GM23338 (cell line): ENCODE data around the gene GEN1. TPM values are rescaled to one million over a fixed set of nuclear protein-coding genes. Genes with fewer than 3 reads are reported as not detected.

ENCODE experiments used
- ATAC-seq: fragments of 200-7000 bp; cut with Tn5 transposase; 3 replicates; pipeline ENCODE4 v1.9.1; 2020
- DNase-seq: peaks from one replicate; pipeline ENCODE4 v3.0.0-alpha.2; 2015; ENCODE audit warnings: low spot score
- H2AFZ ChIP-seq: fragments of 200-600 bp; sonication (generic); 2 replicates; pipeline ENCODE4 v1.8.0; 2016; ENCODE audit warnings: antibody characterized with exemption, mild to moderate bottlenecking, moderate library complexity
- H3F3A ChIP-seq: fragments of 200-600 bp; sonication (generic); replicated peaks from 2 replicates; pipeline ENCODE4 v1.8.0; 2017; ENCODE audit warnings: antibody characterized with exemption, mixed run types, low read depth
- H3K27ac ChIP-seq: fragments of 200-600 bp; sonication (generic); 2 replicates; pipeline ENCODE4 v1.6.1; 2016; ENCODE audit warnings: low read depth
- H3K27me3 ChIP-seq: fragments of 200-600 bp; sonication (generic); 2 replicates; pipeline ENCODE4 v1.8.0; 2016; ENCODE audit warnings: mild to moderate bottlenecking, mixed run types, moderate library complexity; ENCODE audit not compliant: insufficient read depth
- H3K36me3 ChIP-seq: fragments of 200-600 bp; sonication (generic); 2 replicates; pipeline ENCODE4 v1.8.0; 2016; ENCODE audit warnings: mild to moderate bottlenecking; ENCODE audit not compliant: insufficient read depth
- H3K4me1 ChIP-seq: fragments of 200-600 bp; sonication (generic); 2 replicates; pipeline ENCODE4 v1.8.0; 2016; ENCODE audit warnings: mild to moderate bottlenecking, moderate library complexity; ENCODE audit not compliant: insufficient read depth
- H3K4me2 ChIP-seq: fragments of 200-600 bp; sonication (generic); 2 replicates; pipeline ENCODE4 v1.7.1; 2017; ENCODE audit warnings: mixed run types
- H3K4me3 ChIP-seq: fragments of 200-600 bp; sonication (generic); 2 replicates; pipeline ENCODE4 v1.6.1; 2016; ENCODE audit warnings: mixed run types
- H3K79me2 ChIP-seq: fragments of 200-600 bp; sonication (generic); replicated peaks from 2 replicates; pipeline ENCODE4 v1.8.0; 2017; ENCODE audit warnings: mild to moderate bottlenecking; ENCODE audit not compliant: insufficient read depth
- H3K9me2 ChIP-seq: fragments of 200-600 bp; sonication (generic); 2 replicates; pipeline ENCODE4 v1.8.0; 2017; ENCODE audit not compliant: insufficient read depth
- H4K20me1 ChIP-seq: fragments of 200-600 bp; sonication (generic); replicated peaks from 2 replicates; pipeline ENCODE4 v1.8.0; 2017; ENCODE audit warnings: mild to moderate bottlenecking; ENCODE audit not compliant: insufficient read depth
- H3K27ac Mint-ChIP-seq: 2 replicates; pipeline ENCODE4 v1.8.0; 2020; ENCODE audit warnings: inconsistent platforms, mild to moderate bottlenecking, moderate library complexity, mixed read lengths
- H3K27me3 Mint-ChIP-seq: 3 replicates; pipeline ENCODE4 v1.8.0; 2022; ENCODE audit warnings: low read depth, mild to moderate bottlenecking, moderate library complexity, mixed read lengths, inconsistent platforms; ENCODE audit not compliant: insufficient read depth, poor library complexity
- H3K36me3 Mint-ChIP-seq: 3 replicates; pipeline ENCODE4 v1.8.0; 2021; ENCODE audit warnings: low read depth, mild to moderate bottlenecking, inconsistent platforms, moderate library complexity, mixed read lengths
- H3K4me1 Mint-ChIP-seq: 3 replicates; pipeline ENCODE4 v1.8.0; 2020; ENCODE audit warnings: mild to moderate bottlenecking, inconsistent platforms, mixed read lengths
- H3K4me3 Mint-ChIP-seq: 3 replicates; pipeline ENCODE4 v1.8.0; 2021; ENCODE audit warnings: moderate library complexity, mild to moderate bottlenecking, inconsistent platforms, mixed read lengths
- H3K9me3 Mint-ChIP-seq: 3 replicates; pipeline ENCODE4 v1.8.0; 2020; ENCODE audit warnings: moderate library complexity, mild to moderate bottlenecking, inconsistent platforms, mixed read lengths
- CREB1 ChIP-seq: fragments of 250-450 bp; sonication (Bioruptor Pico); IDR thresholded peaks from 2 replicates; pipeline ENCODE4 v1.5.0; 2020; ENCODE audit warnings: low read depth, mild to moderate bottlenecking, moderate library complexity
- CTCF ChIP-seq, 2 experiments: fragments of 200-600 bp in 1 of 2; sonication (generic) in 1 of 2; conservative IDR thresholded peaks; 2 replicates each; pipeline versions ENCODE4 v1.5.1 to v1.6.1; 2016 to 2017; ENCODE audit warnings: antibody characterized with exemption in 2 of 2, low read depth in 2 of 2, mild to moderate bottlenecking in 2 of 2, moderate library complexity in 1 of 2
- ETS1 ChIP-seq: IDR thresholded peaks from 2 replicates; pipeline ENCODE4 v1.6.1; 2016; ENCODE audit warnings: antibody characterized with exemption
- EZH2 ChIP-seq: fragments of 200-600 bp; sonication (generic); IDR thresholded peaks from one replicate; pipeline ENCODE4 v1.8.0; 2017; ENCODE audit warnings: antibody characterized with exemption, mild to moderate bottlenecking, low read depth; ENCODE audit not compliant: unreplicated experiment
- EZH2phosphoT487 ChIP-seq: fragments of 200-600 bp; sonication (generic); IDR thresholded peaks from one replicate; pipeline ENCODE4 v1.8.1; 2018; ENCODE audit warnings: antibody characterized with exemption; ENCODE audit not compliant: unreplicated experiment
- JUNB ChIP-seq: IDR thresholded peaks from one replicate; pipeline ENCODE4 v1.6.1; 2016; ENCODE audit warnings: antibody characterized with exemption; ENCODE audit not compliant: unreplicated experiment
- NANOG ChIP-seq: IDR thresholded peaks from 2 replicates; pipeline ENCODE4 v1.6.1; 2016; ENCODE audit warnings: antibody characterized with exemption, borderline replicate concordance
- POLR2AphosphoS5 ChIP-seq: IDR thresholded peaks from 2 replicates; pipeline ENCODE4 v1.6.1; 2016; ENCODE audit warnings: antibody characterized with exemption, low read depth
- REST ChIP-seq: IDR thresholded peaks from one replicate; pipeline ENCODE4 v1.6.1; 2018; ENCODE audit warnings: antibody characterized with exemption; ENCODE audit not compliant: unreplicated experiment
- STAT1 ChIP-seq: IDR thresholded peaks from one replicate; pipeline ENCODE4 v1.6.1; 2016; ENCODE audit warnings: antibody characterized with exemption; ENCODE audit not compliant: unreplicated experiment
- ZNF114 ChIP-seq: fragments of 250-450 bp; sonication (Bioruptor Pico); IDR thresholded peaks from 2 replicates; pipeline ENCODE4 v1.5.0; 2020; ENCODE audit warnings: mild to moderate bottlenecking, moderate library complexity
- ZNF331 ChIP-seq: fragments of 250-450 bp; sonication (Bioruptor Pico); IDR thresholded peaks from 2 replicates; pipeline ENCODE4 v1.5.0; 2020; ENCODE audit warnings: low read depth, mild to moderate bottlenecking, moderate library complexity
- ZNF462 ChIP-seq: fragments of 250-450 bp; sonication (Bioruptor Pico); IDR thresholded peaks from 2 replicates; pipeline ENCODE4 v1.5.0; 2020; ENCODE audit warnings: mild to moderate bottlenecking, moderate library complexity
- polyA plus RNA-seq: library from polyadenylated mRNA; unstranded; fragments of >200 nt; fragmentation: Nextera tagmentation; extraction: Ambion mirVana; gene quantifications from 2 replicates; pipeline ENCODE4 v1.2.1, GENCODE V29; 2016
- total RNA-seq: library from RNA; depleted of rRNA; stranded (reverse); fragments of >200 nt; shearing (Covaris generic); gene quantifications from 2 replicates; pipeline ENCODE4 v1.2.3, GENCODE V29; 2014

Gene GEN1
- total and polyA plus RNA-seq, 2 experiments from 2014 or later: 14.2 to 43.3 TPM

GRCh38 chr2:17813010-17813741, 59.2 kb downstream of the GEN1 start:
- H3K36me3 ChIP-seq: no peaks in the 10 kb centered on the region
- H3K4me3 Mint-ChIP-seq: no peak overlapping the region

More at GRCh38 chr2:17813010-17813741, 59.2 kb downstream of the GEN1 start:
- Histone ChIP-seq H2AFZ (peak overlapping the region; percentile 43; the same call in 1 of the 2 replicates), H3K27me3 (no peaks in the 10 kb centered on the region), H3K27ac (no peak overlapping the region), H3K4me3 (no peak overlapping the region), H3K9me2 (0 out of 2 replicates have a peak, but pooled peaks cover 4% of the 10 kb centered on the region), H3K4me2 (no peak overlapping the region), H3K4me1 (peaks cover 6% of the 10 kb centered on the region; the same call in 1 of the 2 replicates), H3F3A (no peaks in the 10 kb centered on the region), H4K20me1 (no peaks in the 10 kb centered on the region), H3K79me2 (no peaks in the 10 kb centered on the region)
- ATAC-seq (no peak), DNase-seq (no peak)
- TF ChIP-seq ZNF462 (CRISPR knock-in tag) (no peak), EZH2phosphoT487 (no peak), ETS1 (no peak), CTCF (conservative IDR thresholded peaks at IDR 0.05; ENCODE audit: low read depth in 2 of 2) (no peak), REST (no peak), EZH2 (no peak), ZNF331 (no peak), JUNB (no peak), CREB1 (CRISPR knock-in tag) (no peak), STAT1 (no peak), NANOG (no peak), POLR2AphosphoS5 (no peak), ZNF114 (CRISPR knock-in tag) (no peak)
- peaks cover 4% of the 10 kb centered on the region for H3K27me3 Mint-ChIP-seq
- peaks cover 14% of the 10 kb centered on the region; the same call in 2 of the 3 replicates for H3K4me1 Mint-ChIP-seq
- H3K9me3 Mint-ChIP-seq: no peaks in the 10 kb centered on the region
- H3K36me3 Mint-ChIP-seq: no peaks in the 10 kb centered on the region
- no peak overlapping the region for H3K27ac Mint-ChIP-seq
